MG63 (cell line): ENCODE data around the gene STKLD1. TPM values are rescaled to one million over a fixed set of nuclear protein-coding genes. Genes with fewer than 3 reads are reported as not detected.
"Not testable (repeated sequence)": the region's sequence is repeated elsewhere in the genome, so short reads cannot be mapped to it uniquely, and the experiment has no call there.

Experiments
- DNase-seq: peaks from one replicate; pipeline ENCODE4 v3.0.0-alpha.2; 2020
- H3K27me3 ChIP-seq: fragments of 250-450 bp; sonication (Bioruptor Pico); 2 replicates; pipeline ENCODE4 v1.5.1; 2020; ENCODE audit warnings: mild to moderate bottlenecking, moderate library complexity
- H3K36me3 ChIP-seq: fragments of 250-450 bp; sonication (Bioruptor Pico); 2 replicates; pipeline ENCODE4 v1.5.1; 2020; ENCODE audit warnings: mild to moderate bottlenecking, moderate library complexity
- H3K4me3 ChIP-seq: fragments of 250-450 bp; sonication (Bioruptor Pico); 2 replicates; pipeline ENCODE4 v1.5.1; 2020; ENCODE audit warnings: mild to moderate bottlenecking, moderate library complexity
- H3K9me3 ChIP-seq: fragments of 250-450 bp; sonication (Bioruptor Pico); 2 replicates; pipeline ENCODE4 v1.5.1; 2020; ENCODE audit warnings: mild to moderate bottlenecking, moderate library complexity
- total RNA-seq: library from RNA; depleted of rRNA; stranded (reverse); fragments of >200 nt; shearing (Covaris generic); gene quantifications from 2 replicates; pipeline ENCODE4 v1.2.3, GENCODE V29; 2014; ENCODE audit warnings: low replicate concordance

Gene STKLD1
- total RNA-seq, 1 experiment from 2014 or later = not detected

GRCh38 chr9:133433351-133433843, 57.2 kb downstream of the STKLD1 start:
- no peaks in the 10 kb centered on the region for H3K27me3 ChIP-seq
- H3K4me3 ChIP-seq = no peak overlapping the region
- H3K9me3 ChIP-seq = no peaks in the 10 kb centered on the region
- DNase-seq = no peak
- H3K36me3 ChIP-seq = no peaks in the 10 kb centered on the region

GRCh38 chr9:133436681-133437080, 60.5 kb downstream of the STKLD1 start:
- DNase-seq = no peak
- H3K27me3 ChIP-seq = no peaks in the 10 kb centered on the region
- H3K36me3 ChIP-seq = no peaks in the 10 kb centered on the region
- no peaks in the 10 kb centered on the region for H3K9me3 ChIP-seq
- H3K4me3 ChIP-seq = no peak overlapping the region

- DNase-seq = no peak
- no peaks in the 10 kb centered on the region for H3K36me3 ChIP-seq
- H3K4me3 ChIP-seq = no peak overlapping the region
- H3K27me3 ChIP-seq = no peaks in the 10 kb centered on the region
- no peaks in the 10 kb centered on the region for H3K9me3 ChIP-seq
Observed at GRCh38 chr9:133437753-133438531, 61.8 kb downstream of the STKLD1 start.

DNA sequence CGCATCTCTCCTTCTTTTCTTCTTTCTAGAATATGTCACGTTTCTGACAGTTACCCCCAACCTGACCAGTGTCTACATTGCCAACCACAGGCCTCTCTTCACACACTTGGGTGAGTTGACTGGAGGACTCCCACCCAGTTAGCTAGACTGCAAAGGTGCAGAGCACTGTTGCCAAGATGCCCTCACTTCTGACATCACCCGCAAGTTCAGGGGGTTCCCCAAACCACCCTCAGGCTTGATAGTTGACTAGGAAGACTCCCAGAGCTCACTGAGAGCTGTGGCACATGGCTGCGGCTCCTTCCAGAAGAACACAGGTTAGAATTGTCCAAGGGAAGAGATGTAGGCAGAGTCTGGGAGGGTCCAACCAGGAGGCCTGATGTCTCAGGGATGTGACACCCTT, 63.2 kb downstream of the STKLD1 start:
- no peak for DNase-seq
- H3K36me3 ChIP-seq = no peaks in the 10 kb centered on the region
- no peaks in the 10 kb centered on the region for H3K27me3 ChIP-seq
- H3K4me3 ChIP-seq = no peak overlapping the region
- H3K9me3 ChIP-seq = no peaks in the 10 kb centered on the region

- Histone ChIP-seq H3K9me3 (no peaks in the 10 kb centered on the region), H3K36me3 (no peaks in the 10 kb centered on the region), H3K4me3 (no peak overlapping the region), H3K27me3 (no peaks in the 10 kb centered on the region)
- no peak for DNase-seq
Observed at GRCh38 chr9:133440874-133441273, 64.7 kb downstream of the STKLD1 start.

DNA sequence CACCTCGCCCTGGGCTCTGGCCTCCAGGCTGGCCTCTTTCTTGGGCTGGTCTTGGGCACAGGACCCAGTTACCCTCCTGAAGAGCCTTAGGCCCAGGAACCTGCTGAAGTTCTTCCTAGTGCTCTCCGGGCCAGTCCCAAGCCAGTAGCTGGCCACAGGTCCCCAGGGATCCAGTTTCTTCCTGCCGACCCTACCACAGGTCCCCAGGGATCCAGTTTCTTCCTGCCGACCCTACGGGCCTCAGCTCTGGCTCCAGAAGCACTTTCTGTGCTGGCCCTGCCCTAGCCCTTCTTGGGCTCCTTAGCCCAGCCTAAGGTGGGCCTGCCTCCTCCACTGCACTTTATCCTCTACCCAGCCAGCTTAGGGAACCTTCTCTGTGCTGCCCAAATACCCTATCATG, 65.4 kb downstream of the STKLD1 start:
- no peak for DNase-seq
- no peak overlapping the region for H3K4me3 ChIP-seq
- H3K27me3 ChIP-seq = no peaks in the 10 kb centered on the region
- no peaks in the 10 kb centered on the region for H3K36me3 ChIP-seq
- no peaks in the 10 kb centered on the region for H3K9me3 ChIP-seq

DNA sequence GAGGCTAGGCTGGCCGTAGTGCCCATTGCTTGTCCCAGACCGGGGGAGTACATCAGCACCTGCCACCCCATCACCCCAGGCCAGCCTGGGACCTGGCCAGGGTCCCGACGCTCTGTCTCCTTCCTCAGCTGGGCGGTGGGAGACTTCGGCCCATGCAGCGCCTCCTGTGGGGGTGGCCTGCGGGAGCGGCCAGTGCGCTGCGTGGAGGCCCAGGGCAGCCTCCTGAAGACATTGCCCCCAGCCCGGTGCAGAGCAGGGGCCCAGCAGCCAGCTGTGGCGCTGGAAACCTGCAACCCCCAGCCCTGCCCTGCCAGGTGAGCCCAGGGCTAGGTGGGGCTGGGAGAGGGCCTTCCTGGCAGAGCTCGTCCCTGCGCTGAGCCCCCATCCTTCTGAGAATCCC, 67.1 kb downstream of the STKLD1 start:
- no peak for DNase-seq
- Histone ChIP-seq H3K36me3 (no peaks in the 10 kb centered on the region), H3K9me3 (no peaks in the 10 kb centered on the region), H3K27me3 (no peaks in the 10 kb centered on the region), H3K4me3 (no peak overlapping the region)

GRCh38 chr9:133443982-133444381, 67.8 kb downstream of the STKLD1 start:
- Histone ChIP-seq H3K36me3 (no peaks in the 10 kb centered on the region), H3K9me3 (no peaks in the 10 kb centered on the region)
- DNase-seq = no peak

DNA sequence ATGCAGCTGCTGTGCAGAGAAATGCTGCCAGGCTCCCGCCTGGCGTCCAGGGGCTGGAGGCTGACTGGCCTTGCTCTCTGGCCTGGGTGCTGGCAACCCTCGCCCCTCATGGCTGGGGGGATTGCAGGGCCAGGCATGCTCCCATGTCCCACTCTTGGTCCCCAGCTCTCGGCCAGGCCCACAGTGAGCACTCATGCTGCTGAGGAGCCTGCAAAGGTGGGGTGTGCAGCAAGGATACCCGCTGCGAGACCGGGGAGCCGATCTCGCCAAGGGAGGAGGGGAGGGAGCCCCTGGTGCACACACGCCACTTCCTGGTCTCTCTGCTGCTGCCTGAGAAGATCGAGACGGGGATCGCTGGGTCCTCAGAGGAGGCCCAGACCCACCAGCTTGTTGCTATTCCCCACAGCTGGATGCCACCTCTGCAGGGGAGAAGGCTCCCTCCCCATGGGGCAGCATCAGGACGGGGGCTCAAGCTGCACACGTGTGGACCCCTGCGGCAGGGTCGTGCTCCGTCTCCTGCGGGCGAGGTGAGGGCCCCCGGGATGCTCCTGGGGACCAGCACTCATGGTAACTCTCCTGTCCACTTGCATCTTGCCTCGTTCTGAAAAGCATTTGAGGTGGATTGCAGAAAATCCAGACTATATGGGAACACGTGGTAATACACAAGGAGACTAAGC, 69.3 kb downstream of the STKLD1 start:
- no peak for DNase-seq
- Histone ChIP-seq H3K27me3 (no peaks in the 10 kb centered on the region), H3K36me3 (no peaks in the 10 kb centered on the region), H3K4me3 (no peak overlapping the region), H3K9me3 (no peaks in the 10 kb centered on the region)

More at GRCh38 chr9:133443982-133444381, 67.8 kb downstream of the STKLD1 start:
- H3K4me3 ChIP-seq = no peak overlapping the region
- no peaks in the 10 kb centered on the region for H3K27me3 ChIP-seq

DNA sequence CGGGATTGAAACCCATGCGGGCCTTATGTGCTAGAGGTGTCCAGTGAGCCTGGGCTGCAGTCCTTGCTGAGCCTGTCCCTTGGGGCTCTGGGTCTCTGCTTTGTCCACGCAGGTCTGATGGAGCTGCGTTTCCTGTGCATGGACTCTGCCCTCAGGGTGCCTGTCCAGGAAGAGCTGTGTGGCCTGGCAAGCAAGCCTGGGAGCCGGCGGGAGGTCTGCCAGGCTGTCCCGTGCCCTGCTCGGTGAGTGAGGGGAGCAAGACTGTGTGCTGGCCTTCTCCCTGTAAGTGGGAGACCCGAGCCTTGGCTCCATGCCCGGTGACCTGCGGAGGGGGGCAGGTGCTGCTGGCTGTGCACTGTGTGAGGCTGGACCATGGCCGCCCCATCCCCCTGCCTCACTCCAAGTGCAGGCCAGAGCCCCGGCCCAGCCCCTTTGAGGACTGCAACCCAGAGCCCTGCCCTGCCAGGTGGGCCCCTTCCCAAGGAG, 72.4 kb downstream of the STKLD1 start:
- no peaks in the 10 kb centered on the region for H3K27me3 ChIP-seq
- no peaks in the 10 kb centered on the region for H3K9me3 ChIP-seq

GRCh38 chr9:133449760-133450159, 73.6 kb downstream of the STKLD1 start:
- no peaks in the 10 kb centered on the region for H3K9me3 ChIP-seq
- DNase-seq = peak; percentile 55

More for the DNA sequence above, 72.4 kb downstream of the STKLD1 start:
- Histone ChIP-seq H3K4me3 (no peak overlapping the region), H3K36me3 (no peaks in the 10 kb centered on the region)
- no peak for DNase-seq

GRCh38 chr9:133451865-133452264, 75.7 kb downstream of the STKLD1 start:
- DNase-seq, H3K4me3 ChIP-seq, H3K9me3 ChIP-seq, H3K27me3 ChIP-seq, H3K36me3 ChIP-seq: not testable (repeated sequence)

More at GRCh38 chr9:133449760-133450159, 73.6 kb downstream of the STKLD1 start:
- H3K27me3 ChIP-seq = no peaks in the 10 kb centered on the region
- H3K4me3 ChIP-seq = no peak overlapping the region
- no peaks in the 10 kb centered on the region for H3K36me3 ChIP-seq

DNA sequence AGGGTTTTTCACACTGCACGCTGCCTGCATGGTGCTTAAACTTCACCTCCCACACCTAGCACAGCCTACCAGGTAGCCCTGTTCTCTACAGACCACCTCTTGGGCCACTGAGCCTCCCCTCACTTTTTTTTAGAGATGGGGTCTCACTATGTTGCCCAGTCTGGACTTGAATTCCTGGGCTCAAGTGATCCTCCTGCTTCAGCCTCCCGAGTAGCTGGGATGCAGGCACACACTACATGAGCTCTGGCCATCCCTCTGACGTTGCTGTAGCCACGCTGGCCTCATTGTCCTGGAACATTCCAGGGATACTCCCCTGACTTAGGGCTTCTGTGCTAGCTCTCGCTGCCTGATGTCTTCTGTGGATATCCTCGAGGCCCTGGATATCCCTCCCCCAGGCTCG, 76.4 kb downstream of the STKLD1 start:
- H3K36me3 ChIP-seq = no peaks in the 10 kb centered on the region
- no peaks in the 10 kb centered on the region for H3K9me3 ChIP-seq
- DNase-seq = no peak
- H3K4me3 ChIP-seq = no peak overlapping the region
- H3K27me3 ChIP-seq = no peaks in the 10 kb centered on the region

- Histone ChIP-seq H3K27me3 (no peaks in the 10 kb centered on the region), H3K36me3 (no peaks in the 10 kb centered on the region), H3K4me3 (no peak overlapping the region), H3K9me3 (no peaks in the 10 kb centered on the region)
- no peak for DNase-seq
Observed at GRCh38 chr9:133453651-133454050, 77.5 kb downstream of the STKLD1 start.

- Histone ChIP-seq H3K9me3 (no peaks in the 10 kb centered on the region), H3K27me3 (no peaks in the 10 kb centered on the region), H3K36me3 (no peaks in the 10 kb centered on the region), H3K4me3 (no peak overlapping the region)
- no peak for DNase-seq
Observed at GRCh38 chr9:133454325-133454724, 78.2 kb downstream of the STKLD1 start.

DNA sequence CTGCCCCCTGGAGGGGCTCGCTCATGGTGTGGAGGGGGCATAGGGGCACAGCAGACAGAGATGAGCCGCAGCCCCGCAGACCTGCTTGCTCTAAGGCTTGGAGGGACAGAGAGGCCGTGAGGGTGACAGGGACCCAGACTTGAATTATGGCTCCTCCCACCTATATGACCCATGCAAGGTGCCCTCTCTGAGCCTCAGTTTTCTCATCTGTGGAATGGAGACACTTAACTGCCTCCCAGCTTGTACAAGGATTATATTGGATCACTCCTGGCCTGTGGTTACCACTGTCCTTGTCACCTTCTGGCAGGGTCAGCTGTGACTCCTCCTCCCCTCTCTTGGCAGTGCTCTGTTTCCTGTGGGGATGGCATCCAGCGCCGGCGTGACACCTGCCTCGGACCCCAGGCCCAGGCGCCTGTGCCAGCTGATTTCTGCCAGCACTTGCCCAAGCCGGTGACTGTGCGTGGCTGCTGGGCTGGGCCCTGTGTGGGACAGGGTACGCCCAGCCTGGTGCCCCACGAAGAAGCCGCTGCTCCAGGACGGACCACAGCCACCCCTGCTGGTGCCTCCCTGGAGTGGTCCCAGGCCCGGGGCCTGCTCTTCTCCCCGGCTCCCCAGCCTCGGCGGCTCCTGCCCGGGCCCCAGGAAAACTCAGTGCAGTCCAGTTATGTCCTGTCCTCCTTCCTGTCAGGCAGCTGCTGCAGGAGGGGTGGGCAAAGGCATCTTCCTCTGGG, 78.9 kb downstream of the STKLD1 start:
- Histone ChIP-seq H3K36me3 (no peaks in the 10 kb centered on the region), H3K4me3 (no peak overlapping the region), H3K27me3 (no peaks in the 10 kb centered on the region), H3K9me3 (no peaks in the 10 kb centered on the region)
- no peak for DNase-seq
